ENCODE measurements around the gene C11orf24. TPM values are rescaled to one million over a fixed set of nuclear protein-coding genes. Genes with fewer than 3 reads are reported as not detected.

The C11orf24 gene
- total and polyA plus RNA-seq, 10 of the 15 experiments (the other 5 are each of a cell fraction or from before 2014, with no cell fraction given) = 4.3 to 104 (median 41.4) TPM

- TF ChIP-seq NFIC (IDR thresholded peaks at IDR 0.05; ENCODE audit: low read depth, low read length) = no peak
- TF ChIP-seq SREBF2 (IDR thresholded peaks at IDR 0.05; ENCODE audit: low read length) = no peak
Measured at GRCh38 chr11:68271023-68271780, 571 bp downstream of the C11orf24 start (continued).

GRCh38 chr11:68270196-68271022 lies 1.4 kb downstream of the C11orf24 start:
- ATAC-seq = no peak
- intact Hi-C loops (cut with micrococcal nuclease; ENCODE audit: unreplicated experiment) (loop anchor here (1.0 kb wide), 1 partner anchor 27 kb away; no protein-coding TSS in a partner anchor), in situ Hi-C loops (cut with MboI) (no loop called here)
- H3K36me3 ChIP-seq (ENCODE audit: control insufficient read depth in 2 of 2, insufficient read depth in 2 of 2, low read length in 1 of 2) = peaks cover 1 to 6% of the 10 kb centered on the region in 2 experiments; a peak in 3 of 4 replicates
- peak overlapping the region; percentile 89 for H3K4me2 ChIP-seq (ENCODE audit: control insufficient read depth, insufficient read depth)
- no peak for FAIRE-seq
- peak overlapping the region; percentile 94 for H3K9ac ChIP-seq (ENCODE audit: control insufficient read depth, insufficient read depth, low read length)
- SMC1A ChIA-PET (ENCODE audit: uncharacterized antibody, unreplicated experiment) = interaction anchor here (0.9 to 9.9 kb wide), 9 partner anchors 11 to 111 kb away, joined by 3 to 102 read pairs (median 5); no protein-coding TSS in a partner anchor
- no peak for TF ChIP-seq MEF2A (IDR thresholded peaks at IDR 0.05; ENCODE audit: insufficient read depth, low read depth, low read length)
- TF ChIP-seq POLR2AphosphoS5 (IDR thresholded peaks at IDR 0.05; ENCODE audit: low read length) = peak; percentile 47; the same call in 1 of the 2 replicates
- H4K20me1 ChIP-seq (ENCODE audit: control insufficient read depth, insufficient read depth) = no peaks in the 10 kb centered on the region
- no TSS peak for BruUV-seq (replicated peaks)
- DNase-seq (ENCODE audit: low read depth, low spot score) = no peak
- peaks cover 41% of the 10 kb centered on the region for H3K4me1 ChIP-seq (ENCODE audit: control insufficient read depth, insufficient read depth, low read length)
- H3K4me3 ChIP-seq = peak overlapping the region; percentile 95
- WGBS (ENCODE audit: insufficient coverage, insufficient replicate concordance, low lambda C conversion rate, missing lambda C conversion rate) = 65% methylated on average over 8 of the region's 8 CpGs
- POLR2A ChIA-PET = interaction anchor here (1.1 to 5.3 kb wide), 4 partner anchors 9 to 151 kb away, joined by 3 to 28 read pairs (median 6); no protein-coding TSS in a partner anchor
- RAD21 ChIA-PET (ENCODE audit: unreplicated experiment) = interaction anchor here (0.8 to 4.0 kb wide), 6 partner anchors 12 to 261 kb away, joined by 3 to 39 read pairs (median 4); no protein-coding TSS in a partner anchor
- peaks cover 62% of the 10 kb centered on the region for H3K79me2 ChIP-seq (ENCODE audit: control insufficient read depth, insufficient read depth, low read length)
- H3K9me3 ChIP-seq (replicated peaks; ENCODE audit: control insufficient read depth, insufficient read depth, low read length) = no peaks in the 10 kb centered on the region; the same call in 2 of the 3 replicates
- peak overlapping the region; percentile 95 for H3K27ac ChIP-seq (ENCODE audit: control insufficient read depth, insufficient read depth)
- no peak overlapping the region for H2AFZ ChIP-seq (ENCODE audit: control insufficient read depth, low read depth, low read length)
- CTCF ChIA-PET = interaction anchor here (0.7 to 6.0 kb wide), 9 partner anchors 13 to 224 kb away, joined by 3 to 69 read pairs (median 5); no protein-coding TSS in a partner anchor
- no peaks in the 10 kb centered on the region for H3K27me3 ChIP-seq (replicated peaks in 1 of 2; ENCODE audit: control insufficient read depth in 2 of 2, insufficient read depth in 2 of 2, low read length in 1 of 2)
